ENCODE results near the gene MMP23B.

Gene MMP23B

DNA sequence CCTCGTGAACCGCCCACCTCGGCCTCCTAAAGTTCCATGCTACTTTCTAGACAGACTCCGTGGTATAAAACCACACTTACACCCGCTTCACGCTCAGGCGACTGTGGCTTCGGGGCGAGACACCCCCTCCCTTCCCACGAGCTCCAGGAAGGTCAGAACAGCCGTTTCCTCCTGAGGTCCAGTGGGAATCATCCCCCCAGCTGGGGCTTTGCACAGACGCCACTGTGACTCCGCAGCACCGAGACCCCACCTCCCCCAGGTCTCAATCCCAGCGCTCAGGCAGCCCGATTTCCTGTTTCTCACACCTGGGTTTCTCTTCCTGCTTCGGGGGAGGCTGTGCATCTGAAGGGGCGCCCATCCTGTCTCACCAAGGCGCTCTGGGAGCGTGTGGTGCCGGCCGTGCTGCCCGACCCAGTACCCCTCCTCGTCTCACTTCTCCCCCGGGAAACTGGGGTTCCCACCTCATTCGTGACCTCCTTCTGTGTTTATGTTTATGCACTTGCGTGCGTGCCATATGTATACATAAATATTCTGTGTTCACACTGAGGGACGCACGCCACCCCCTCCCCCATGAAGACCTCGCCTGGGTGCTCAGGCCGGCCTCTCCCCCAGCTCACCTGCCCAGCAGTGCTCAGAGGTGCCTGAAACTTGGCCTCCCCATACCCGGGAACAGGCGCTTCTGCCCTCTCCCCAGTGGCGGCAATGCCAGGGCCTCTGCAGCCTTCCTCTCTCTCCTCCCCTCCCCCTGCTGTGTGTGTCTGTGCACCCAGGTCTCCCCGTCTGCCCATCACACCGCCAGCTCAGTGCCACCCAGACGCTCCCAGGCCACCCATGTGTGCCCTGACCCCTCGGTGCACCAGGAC is 46.0 kb downstream of the MMP23B start:
- DNase-seq (ENCODE audit: low read depth) = no peak
- TF ChIP-seq, protein P1, sequence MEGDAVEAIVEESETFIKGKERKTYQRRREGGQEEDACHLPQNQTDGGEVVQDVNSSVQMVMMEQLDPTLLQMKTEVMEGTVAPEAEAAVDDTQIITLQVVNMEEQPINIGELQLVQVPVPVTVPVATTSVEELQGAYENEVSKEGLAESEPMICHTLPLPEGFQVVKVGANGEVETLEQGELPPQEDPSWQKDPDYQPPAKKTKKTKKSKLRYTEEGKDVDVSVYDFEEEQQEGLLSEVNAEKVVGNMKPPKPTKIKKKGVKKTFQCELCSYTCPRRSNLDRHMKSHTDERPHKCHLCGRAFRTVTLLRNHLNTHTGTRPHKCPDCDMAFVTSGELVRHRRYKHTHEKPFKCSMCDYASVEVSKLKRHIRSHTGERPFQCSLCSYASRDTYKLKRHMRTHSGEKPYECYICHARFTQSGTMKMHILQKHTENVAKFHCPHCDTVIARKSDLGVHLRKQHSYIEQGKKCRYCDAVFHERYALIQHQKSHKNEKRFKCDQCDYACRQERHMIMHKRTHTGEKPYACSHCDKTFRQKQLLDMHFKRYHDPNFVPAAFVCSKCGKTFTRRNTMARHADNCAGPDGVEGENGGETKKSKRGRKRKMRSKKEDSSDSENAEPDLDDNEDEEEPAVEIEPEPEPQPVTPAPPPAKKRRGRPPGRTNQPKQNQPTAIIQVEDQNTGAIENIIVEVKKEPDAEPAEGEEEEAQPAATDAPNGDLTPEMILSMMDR (IDR thresholded peaks at IDR 0.05; ENCODE audit: low read length, missing control alignments) = no peak
- no peak overlapping the region for H3K4me3 ChIP-seq (replicated peaks; ENCODE audit: low read depth, low read length)

DNA sequence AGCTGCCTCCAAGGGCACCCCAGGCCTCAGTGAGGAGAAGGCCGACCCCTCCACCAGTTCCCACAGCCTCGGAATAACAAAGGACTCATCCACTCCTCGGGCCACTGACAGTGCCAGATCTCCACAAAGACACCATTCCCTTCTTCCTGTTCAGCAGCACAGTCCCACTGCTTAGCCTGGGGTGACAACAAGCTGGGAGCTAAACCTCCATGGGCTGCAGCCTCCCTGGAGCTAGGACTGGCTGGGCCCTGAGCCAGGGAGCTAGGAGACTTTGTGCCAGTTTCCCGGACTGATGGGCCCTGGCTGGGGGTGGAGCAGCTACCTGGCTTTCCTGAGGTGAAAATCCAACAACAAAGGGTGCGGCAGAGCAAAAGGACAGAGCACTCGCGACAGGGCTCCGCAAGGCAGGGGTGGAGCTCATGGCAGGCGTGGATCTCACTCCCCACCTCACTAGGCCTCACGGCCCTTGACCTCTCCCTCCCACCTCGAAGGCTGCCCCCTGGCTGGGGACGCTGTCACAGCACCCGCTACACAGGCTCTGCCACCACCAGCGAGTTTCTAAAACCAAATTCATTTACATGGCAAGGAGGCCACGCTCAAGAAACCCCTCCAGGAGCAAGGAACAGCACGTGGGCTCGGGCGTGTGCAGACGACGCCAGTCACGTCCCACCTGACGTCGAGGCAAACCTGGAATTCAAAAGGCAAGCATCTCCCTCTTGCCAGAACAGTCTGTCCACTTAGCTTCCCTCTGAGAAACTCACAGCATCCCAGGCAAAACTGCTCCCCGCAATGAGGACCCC is 46.8 kb downstream of the MMP23B start:
- no peak for DNase-seq (ENCODE audit: low read depth)
- no peak overlapping the region for H3K4me3 ChIP-seq (replicated peaks; ENCODE audit: low read depth, low read length)
- TF ChIP-seq, protein P1 (IDR thresholded peaks at IDR 0.05; ENCODE audit: low read length, missing control alignments) = peak; percentile 19

DNA sequence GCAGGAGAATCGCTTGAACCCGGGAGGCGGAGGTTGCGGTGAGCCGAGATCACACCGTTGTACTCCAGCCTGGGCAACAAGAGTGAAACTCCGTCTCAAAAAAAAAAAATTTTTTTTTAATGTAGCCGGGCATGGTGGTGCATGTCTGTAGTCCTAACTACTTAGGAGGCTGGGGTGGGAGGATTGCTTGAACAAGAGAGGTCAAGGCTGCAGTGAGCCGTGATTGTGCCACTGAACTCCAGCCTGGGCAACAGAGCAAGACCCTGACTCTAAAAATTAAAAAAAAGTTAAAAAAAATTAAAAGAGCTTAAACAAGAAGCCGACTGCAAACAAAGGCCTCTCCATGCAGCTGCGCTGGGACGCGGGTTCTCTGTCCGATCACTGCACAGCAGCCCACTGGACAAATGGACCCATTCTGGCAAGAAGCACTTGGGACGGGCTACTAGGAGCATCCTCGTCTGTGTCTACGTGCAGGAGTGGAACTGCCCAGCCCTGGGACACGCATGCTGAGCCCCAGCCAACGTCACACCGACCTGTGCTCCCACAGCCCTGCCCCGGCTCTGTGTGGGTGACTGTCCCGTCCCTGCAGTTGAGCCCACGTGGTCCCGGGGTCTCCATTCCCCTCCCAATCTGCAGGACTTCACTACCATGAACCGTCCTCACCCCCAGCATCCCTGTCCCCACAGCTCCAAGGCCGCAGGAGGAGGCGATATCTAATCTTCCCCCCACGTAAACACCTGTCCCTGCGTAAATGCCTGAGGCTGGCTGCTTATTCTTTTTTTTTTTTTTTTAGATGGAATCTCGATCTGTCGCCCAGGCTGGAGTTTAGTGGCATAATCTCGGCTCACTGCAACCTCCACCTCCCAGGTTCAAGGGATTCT is 48.3 kb downstream of the MMP23B start:
- H3K4me3 ChIP-seq (replicated peaks; ENCODE audit: low read depth, low read length) = no peak overlapping the region
- TF ChIP-seq, protein P1 (IDR thresholded peaks at IDR 0.05; ENCODE audit: low read length, missing control alignments) = no peak
- no peak for DNase-seq (ENCODE audit: low read depth)

DNA sequence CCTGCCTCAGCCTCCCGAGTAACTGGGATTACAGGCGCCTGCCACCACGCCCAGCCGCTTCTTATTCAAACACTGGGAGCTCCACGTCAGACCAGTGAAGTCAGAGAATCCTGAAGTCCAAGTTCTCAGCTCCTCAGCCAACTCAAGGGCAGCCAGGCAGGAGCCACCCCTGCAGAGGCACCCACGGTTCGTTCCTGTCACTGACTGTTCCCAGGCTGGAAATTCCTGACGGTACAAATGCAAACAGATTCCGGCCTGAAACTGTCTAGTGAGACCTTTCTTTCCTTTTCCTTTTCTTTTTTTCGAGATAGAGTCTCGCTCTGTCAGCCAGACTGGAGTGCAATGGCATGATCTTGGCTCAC is 48.9 kb downstream of the MMP23B start:
- no peak for DNase-seq (ENCODE audit: low read depth)
- no peak overlapping the region for H3K4me3 ChIP-seq (replicated peaks; ENCODE audit: low read depth, low read length)
- TF ChIP-seq, protein P1 (IDR thresholded peaks at IDR 0.05; ENCODE audit: low read length, missing control alignments) = no peak

DNA sequence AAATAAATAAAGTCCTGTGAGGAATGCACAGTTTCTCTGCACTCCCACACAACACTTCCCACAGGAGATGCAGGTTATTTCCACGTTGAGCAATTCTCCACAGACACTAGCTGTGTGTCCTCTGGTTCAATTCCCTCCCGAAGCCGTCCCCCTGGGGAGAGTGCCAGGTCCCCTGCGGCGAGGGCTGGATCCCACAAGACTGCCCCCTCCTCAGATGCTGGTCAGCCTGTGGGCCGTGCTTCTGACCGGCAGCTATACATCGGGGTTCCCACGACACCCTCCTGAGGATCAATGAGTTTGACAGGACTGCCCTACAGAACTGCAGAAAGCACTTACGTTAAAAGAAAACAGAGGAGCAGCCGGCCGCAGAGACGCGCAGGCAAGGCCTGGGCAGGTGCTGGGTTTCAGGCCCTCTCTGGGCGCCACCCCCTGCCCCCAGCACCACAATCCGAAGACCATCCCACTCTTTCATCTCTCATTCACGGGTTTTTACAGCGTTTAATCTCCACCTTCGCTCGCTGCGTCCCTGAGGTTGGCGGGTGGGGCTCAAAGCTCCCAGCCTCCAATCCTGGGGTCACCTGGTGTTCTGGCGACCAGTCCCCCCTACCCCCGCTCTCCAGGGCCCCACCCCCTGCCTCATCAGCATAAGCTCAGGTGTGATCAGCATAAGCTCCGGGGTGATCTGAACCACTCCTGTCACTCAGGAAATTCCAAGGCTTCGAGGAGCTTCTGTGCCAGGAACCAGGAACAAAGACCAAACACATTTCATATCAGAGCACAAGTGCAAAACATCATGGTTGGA is 51.3 kb downstream of the MMP23B start:
- no peak overlapping the region for H3K4me3 ChIP-seq (replicated peaks; ENCODE audit: low read depth, low read length)
- TF ChIP-seq, protein P1 (IDR thresholded peaks at IDR 0.05; ENCODE audit: low read length, missing control alignments) = no peak
- no peak for DNase-seq (ENCODE audit: low read depth)

Data from fibroblast of pulmonary artery (primary cell).